GM12873 (cell line): Measurements from ENCODE around the gene FARSA.

Source experiments
- TF ChIP-seq, protein P1 (sequence below): IDR thresholded peaks from 2 replicates; pipeline ENCODE4 v1.5.1; 2012; ENCODE audit warnings: low read depth, mild to moderate bottlenecking, moderate library complexity, low read length, control low read depth; ENCODE audit not compliant: insufficient read depth; ENCODE audit errors: missing control alignments

FARSA gene

DNA sequence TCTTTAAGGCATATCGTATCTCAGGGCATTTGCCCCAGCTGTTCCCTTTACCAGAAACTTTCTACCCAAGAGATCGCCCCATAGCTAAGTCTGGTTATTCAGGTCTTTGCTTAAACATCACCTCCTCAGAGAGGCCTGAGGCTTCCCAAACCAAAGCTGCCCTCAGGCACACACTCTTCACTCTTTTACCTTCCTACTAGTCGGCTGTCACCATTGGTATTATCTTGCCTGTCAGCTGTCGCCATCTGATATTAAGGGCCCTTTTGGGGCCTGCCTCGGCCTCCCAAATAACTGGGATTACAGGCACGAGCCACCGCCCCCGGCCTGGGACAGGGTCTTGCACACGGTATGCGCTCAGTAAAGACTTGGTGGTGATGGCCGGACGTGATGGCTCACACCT lies 22.5 kb upstream of the FARSA start:
- TF ChIP-seq, protein P1, sequence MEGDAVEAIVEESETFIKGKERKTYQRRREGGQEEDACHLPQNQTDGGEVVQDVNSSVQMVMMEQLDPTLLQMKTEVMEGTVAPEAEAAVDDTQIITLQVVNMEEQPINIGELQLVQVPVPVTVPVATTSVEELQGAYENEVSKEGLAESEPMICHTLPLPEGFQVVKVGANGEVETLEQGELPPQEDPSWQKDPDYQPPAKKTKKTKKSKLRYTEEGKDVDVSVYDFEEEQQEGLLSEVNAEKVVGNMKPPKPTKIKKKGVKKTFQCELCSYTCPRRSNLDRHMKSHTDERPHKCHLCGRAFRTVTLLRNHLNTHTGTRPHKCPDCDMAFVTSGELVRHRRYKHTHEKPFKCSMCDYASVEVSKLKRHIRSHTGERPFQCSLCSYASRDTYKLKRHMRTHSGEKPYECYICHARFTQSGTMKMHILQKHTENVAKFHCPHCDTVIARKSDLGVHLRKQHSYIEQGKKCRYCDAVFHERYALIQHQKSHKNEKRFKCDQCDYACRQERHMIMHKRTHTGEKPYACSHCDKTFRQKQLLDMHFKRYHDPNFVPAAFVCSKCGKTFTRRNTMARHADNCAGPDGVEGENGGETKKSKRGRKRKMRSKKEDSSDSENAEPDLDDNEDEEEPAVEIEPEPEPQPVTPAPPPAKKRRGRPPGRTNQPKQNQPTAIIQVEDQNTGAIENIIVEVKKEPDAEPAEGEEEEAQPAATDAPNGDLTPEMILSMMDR = no peak

DNA sequence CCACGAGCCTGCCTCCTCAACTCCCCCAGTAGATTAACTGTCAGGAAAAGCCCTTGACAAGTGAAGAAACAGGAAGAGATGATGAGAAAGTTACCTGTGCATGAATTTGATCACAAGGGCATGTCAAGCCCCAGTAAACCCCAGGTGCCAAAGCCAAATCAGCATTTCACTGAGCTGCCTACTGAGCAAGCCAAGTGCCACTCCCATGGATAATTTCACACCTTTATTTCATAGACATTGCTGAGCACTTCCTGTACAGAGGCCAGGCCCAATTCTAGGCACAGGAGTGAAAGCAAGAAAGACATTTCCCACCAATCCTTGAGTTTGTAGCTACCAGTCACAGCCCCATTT lies 21.1 kb upstream of the FARSA start:
- TF ChIP-seq, protein P1 = no peak

DNA sequence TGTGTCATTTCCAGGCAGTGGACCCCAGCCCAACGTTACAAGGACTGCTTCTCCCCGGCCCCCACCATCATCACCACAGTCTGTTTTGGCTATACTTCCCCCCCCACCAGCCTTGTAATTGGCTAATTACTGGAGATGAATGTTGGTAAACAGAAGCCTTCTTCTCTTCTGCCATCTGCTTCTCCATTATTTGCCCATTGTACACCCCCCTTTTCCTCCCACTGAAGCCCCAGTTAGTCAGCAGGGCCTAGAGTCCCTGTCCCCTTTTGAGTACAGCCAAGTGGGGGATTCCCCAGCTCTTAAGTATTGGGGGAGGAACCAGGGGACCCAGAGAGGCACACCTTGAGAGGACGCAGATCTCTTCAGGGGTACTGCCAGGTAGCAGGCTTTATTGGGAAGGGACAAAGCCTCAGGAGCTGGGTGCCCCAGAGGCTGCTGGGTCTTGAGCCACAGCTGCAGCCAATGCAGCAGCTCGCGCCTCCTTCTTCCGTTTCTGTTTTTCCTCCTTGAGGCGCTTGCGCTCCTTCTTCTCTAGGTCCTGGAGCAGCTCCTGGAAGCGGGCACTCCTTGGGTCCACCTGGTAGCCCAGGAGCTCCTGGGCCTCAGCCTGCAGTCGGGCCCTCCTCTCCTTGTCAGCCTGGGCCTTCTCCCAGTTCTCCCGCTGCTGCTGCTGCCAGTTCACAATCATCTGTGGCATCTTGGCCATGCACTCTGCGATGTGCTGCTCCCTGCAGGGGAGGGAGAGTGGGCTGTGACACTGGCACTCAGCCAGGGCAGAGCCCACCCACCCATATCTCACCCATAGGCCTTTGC lies 20.5 kb upstream of the FARSA start:
- TF ChIP-seq, protein P1 = no peak

DNA sequence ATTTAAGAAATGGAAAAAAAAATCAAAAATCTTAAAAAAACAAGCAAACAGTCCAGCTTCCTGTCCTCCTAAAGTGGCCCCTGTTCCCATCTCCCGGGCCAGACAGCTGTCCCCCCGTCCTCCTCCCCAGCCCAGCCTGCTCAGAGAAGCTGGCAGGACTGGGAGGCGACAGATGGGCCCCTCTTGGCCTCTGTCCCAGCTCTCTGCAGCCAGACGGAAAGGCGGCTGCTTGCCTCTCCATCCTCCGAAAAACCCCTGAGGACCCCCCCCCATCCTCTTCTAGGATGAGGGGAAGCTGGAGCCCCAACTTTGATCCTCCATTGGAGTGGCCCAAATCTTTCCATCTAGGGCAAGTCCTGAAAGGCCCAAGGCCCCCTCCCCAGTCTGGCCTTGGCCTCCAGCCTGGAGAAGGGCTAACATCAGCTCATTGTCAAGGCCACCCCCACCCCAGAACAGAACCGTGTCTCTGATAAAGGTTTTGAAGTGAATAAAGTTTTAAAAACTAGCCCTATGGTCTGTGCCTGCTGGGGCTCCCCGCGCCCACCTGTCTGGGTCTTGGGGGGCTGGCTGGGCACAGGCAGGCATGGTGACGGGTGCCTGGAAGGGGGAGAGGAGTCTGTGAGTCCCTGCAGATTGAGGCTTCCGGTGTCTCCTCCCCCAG lies 19.8 kb upstream of the FARSA start:
- TF ChIP-seq, protein P1 = no peak

DNA sequence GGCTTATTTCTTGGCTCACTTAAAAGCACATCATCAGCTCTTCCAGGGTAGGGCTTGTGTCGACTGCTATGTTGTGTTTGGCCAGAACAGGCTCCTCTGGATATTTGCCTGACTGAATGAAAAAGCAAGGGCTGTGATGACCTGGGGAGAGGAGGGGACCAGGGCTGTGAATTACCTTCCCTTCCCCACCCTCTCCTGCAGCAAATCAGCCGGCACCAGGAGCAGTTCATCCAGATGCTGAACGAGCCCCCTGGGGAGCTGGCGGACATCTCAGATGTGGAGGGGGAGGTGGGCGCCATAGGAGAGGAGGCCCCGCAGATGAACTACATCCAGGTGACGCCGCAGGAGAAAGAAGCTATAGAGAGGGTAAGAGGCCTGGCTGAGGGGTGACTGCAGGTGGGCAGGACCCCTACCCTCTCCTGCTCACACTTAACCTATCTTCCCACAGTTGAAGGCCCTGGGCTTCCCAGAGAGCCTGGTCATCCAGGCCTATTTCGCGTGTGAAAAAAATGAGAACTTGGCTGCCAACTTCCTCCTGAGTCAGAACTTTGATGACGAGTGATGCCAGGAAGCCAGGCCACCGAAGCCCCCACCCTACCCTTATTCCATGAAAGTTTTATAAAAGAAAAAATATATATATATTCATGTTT lies 19.1 kb upstream of the FARSA start:
- TF ChIP-seq, protein P1 = no peak

DNA sequence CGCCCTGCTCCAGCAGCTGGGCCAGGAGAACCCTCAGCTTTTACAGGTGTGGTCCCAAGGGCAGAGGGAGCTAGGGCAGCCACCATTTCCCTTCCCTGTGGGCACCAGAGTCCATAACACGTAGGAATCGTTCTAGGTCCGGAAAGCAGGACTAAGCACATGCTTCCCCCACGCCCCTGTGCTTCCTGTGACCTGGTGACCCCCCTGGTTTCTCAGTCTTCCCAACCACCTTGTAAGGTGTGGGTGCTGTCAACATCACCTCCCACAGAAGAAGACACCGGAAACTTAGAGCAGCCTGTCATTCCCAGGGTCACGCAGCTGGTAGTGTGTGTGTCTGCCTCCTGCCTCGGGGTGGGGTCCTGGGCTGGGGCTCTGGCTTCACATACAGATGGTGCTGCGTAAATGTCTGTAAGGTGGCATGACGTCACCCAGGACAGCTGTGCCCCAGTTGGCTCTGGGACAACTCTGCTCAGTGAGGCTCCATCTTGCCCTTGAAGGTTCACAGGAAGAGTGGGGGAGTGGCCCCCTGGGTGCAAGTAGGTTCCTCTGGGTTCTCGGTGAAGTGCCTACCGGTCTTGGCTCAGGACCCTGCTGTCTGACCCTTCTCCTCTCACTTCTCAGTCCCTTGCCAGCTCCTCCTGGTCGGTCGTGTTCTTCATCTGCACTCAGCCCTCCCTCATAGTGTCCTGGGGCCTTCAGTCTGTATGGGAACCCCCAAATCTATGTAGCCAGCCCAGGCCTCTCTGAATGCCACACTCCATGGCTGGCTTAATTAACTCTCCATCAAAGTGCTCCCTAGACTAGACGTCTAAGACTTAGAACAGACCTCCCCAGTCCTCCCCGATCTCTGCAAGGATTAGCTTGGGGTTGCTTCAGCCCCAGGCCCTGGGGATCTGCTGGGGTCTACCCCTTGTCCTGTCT lies 16.1 kb upstream of the FARSA start:
- TF ChIP-seq, protein P1 = no peak
